Gastrocnemius medialis (tissue), 4 donors: ENCODE data around the gene ITPR2.

ENCODE experiments used
- CTCF ChIP-seq, 5 experiments: fragments of 450-650 bp in 3 of 5; fragments of 200-600 bp in 2 of 5; sonication (generic) in 2 of 5; IDR thresholded peaks in 4 of 5; conservative IDR thresholded peaks in 1 of 5; 1 replicate in 4 of 5; 2 replicates in 1 of 5; pipeline ENCODE4 v1.5.1; 2016 to 2019; ENCODE audit warnings: antibody characterized with exemption in 5 of 5, mild to moderate bottlenecking in 3 of 5, moderate library complexity in 3 of 5
- POLR2A ChIP-seq, 2 donors: fragments of 450-650 bp; IDR thresholded peaks; one replicate each; pipeline ENCODE4 v1.6.1; 2017; ENCODE audit warnings: antibody characterized with exemption in 2 of 2, mild to moderate bottlenecking in 2 of 2, moderate library complexity in 2 of 2

- TF ChIP-seq CTCF (IDR thresholded peaks at IDR 0.05 in 4 of 5, conservative IDR thresholded peaks at IDR 0.05 in 1 of 5) (no peak), POLR2A (IDR thresholded peaks at IDR 0.05) (no peak)
Observed at GRCh38 chr12:26636710-26637328, 196.2 kb downstream of the ITPR2 start.
